DOHH2 (cell line): Measurements from ENCODE around the gene EIF2S3.
A peak's percentile ranks its signal among the peaks of the same experiment; 100 is the strongest.

Source experiments
- H3F3A ChIP-seq: fragments of 200-600 bp; sonication (generic), shearing (Covaris generic); 2 replicates; pipeline ENCODE4 v1.6.0; 2016; ENCODE audit warnings: antibody characterized with exemption, mild to moderate bottlenecking; ENCODE audit not compliant: control insufficient read depth, insufficient read depth
- H3K27ac ChIP-seq: fragments of 200-600 bp; sonication (generic); 2 replicates; pipeline ENCODE4 v1.5.1; 2014; ENCODE audit warnings: low read depth, mild to moderate bottlenecking, low read length, moderate library complexity
- H3K27me3 ChIP-seq: fragments of 200-600 bp; sonication (generic); 2 replicates; pipeline ENCODE4 v1.6.1; 2014; ENCODE audit warnings: mild to moderate bottlenecking, low read length, mixed read lengths; ENCODE audit not compliant: control insufficient read depth
- H3K36me3 ChIP-seq: fragments of 200-600 bp; sonication (generic); 2 replicates; pipeline ENCODE4 v1.6.1; 2014; ENCODE audit warnings: mild to moderate bottlenecking, low read length, moderate library complexity, mixed read lengths; ENCODE audit not compliant: control insufficient read depth
- H3K4me1 ChIP-seq: fragments of 200-600 bp; sonication (generic); 2 replicates; pipeline ENCODE4 v1.6.1; 2014; ENCODE audit warnings: mild to moderate bottlenecking, low read length, mixed read lengths; ENCODE audit not compliant: control insufficient read depth
- H3K4me2 ChIP-seq: fragments of 200-600 bp; sonication (generic); 2 replicates; pipeline ENCODE4 v1.6.0; 2014; ENCODE audit warnings: mild to moderate bottlenecking, low read length, moderate library complexity
- H3K4me3 ChIP-seq: fragments of 200-600 bp; sonication (generic); 2 replicates; pipeline ENCODE4 v1.5.1; 2014; ENCODE audit warnings: mild to moderate bottlenecking, low read length, mixed read lengths
- H3K79me2 ChIP-seq: fragments of 200-600 bp; sonication (generic); 2 replicates; pipeline ENCODE4 v1.6.1; 2014; ENCODE audit warnings: mild to moderate bottlenecking, low read length, mixed read lengths; ENCODE audit not compliant: control insufficient read depth
- H3K9me2 ChIP-seq: fragments of 200-600 bp; sonication (generic); replicated peaks from 2 replicates; pipeline ENCODE4 v1.6.1; 2014; ENCODE audit warnings: mild to moderate bottlenecking, low read length, mixed read lengths; ENCODE audit not compliant: control insufficient read depth
- H3K9me3 ChIP-seq: fragments of 200-600 bp; sonication (generic); 2 replicates; pipeline ENCODE4 v1.6.1; 2014; ENCODE audit warnings: antibody characterized with exemption, low read length, mixed read lengths; ENCODE audit not compliant: control insufficient read depth, insufficient read depth
- H4K20me1 ChIP-seq: fragments of 200-600 bp; sonication (generic); 2 replicates; pipeline ENCODE4 v1.6.0; 2014; ENCODE audit warnings: low read depth, mild to moderate bottlenecking, antibody characterized with exemption, low read length, moderate library complexity; ENCODE audit not compliant: control insufficient read depth, insufficient read depth
- CTCF ChIP-seq: fragments of 200-600 bp; sonication (generic); IDR thresholded peaks from one replicate; pipeline ENCODE4 v1.5.1; 2014; ENCODE audit warnings: antibody characterized with exemption, mild to moderate bottlenecking, low read depth, low read length; ENCODE audit not compliant: poor library complexity, severe bottlenecking
- EZH2phosphoT487 ChIP-seq: fragments of 200-600 bp; sonication (generic); IDR thresholded peaks from 2 replicates; pipeline ENCODE4 v1.6.1; 2017; ENCODE audit warnings: borderline replicate concordance, mild to moderate bottlenecking, antibody characterized with exemption, low read length, moderate library complexity, mixed read lengths

The EIF2S3 gene

GRCh38 chrX:24023544-24023943 is 31.2 kb upstream of the EIF2S3 start:
- H4K20me1 ChIP-seq = no peaks in the 10 kb centered on the region
- H3F3A ChIP-seq = 0 out of 2 replicates have a peak, but pooled peaks cover 3% of the 10 kb centered on the region
- H3K9me3 ChIP-seq = no peaks in the 10 kb centered on the region
- H3K27me3 ChIP-seq = no peaks in the 10 kb centered on the region
- H3K4me2 ChIP-seq = peak overlapping the region; percentile 76
- peaks cover 39% of the 10 kb centered on the region for H3K4me1 ChIP-seq
- H3K27ac ChIP-seq = peak overlapping the region; percentile 70
- H3K9me2 ChIP-seq = no peaks in the 10 kb centered on the region
- H3K4me3 ChIP-seq = peak overlapping the region; percentile 89
- no peak for TF ChIP-seq CTCF
- no peak for TF ChIP-seq EZH2phosphoT487
- peaks cover 44% of the 10 kb centered on the region for H3K36me3 ChIP-seq
- H3K79me2 ChIP-seq = peaks cover 70% of the 10 kb centered on the region

- H4K20me1 ChIP-seq = no peaks in the 10 kb centered on the region
- H3K9me3 ChIP-seq = no peaks in the 10 kb centered on the region
- H3K27me3 ChIP-seq = no peaks in the 10 kb centered on the region
- H3K9me2 ChIP-seq = no peaks in the 10 kb centered on the region
- peaks cover 64% of the 10 kb centered on the region for H3K79me2 ChIP-seq
- no peak for TF ChIP-seq CTCF
- no peak for TF ChIP-seq EZH2phosphoT487
- H3K36me3 ChIP-seq = peaks cover 42% of the 10 kb centered on the region
- H3K27ac ChIP-seq = peak overlapping the region; percentile 70
- H3F3A ChIP-seq = 0 out of 2 replicates have a peak, but pooled peaks cover 3% of the 10 kb centered on the region
- peaks cover 39% of the 10 kb centered on the region for H3K4me1 ChIP-seq
- H3K4me3 ChIP-seq = peak overlapping the region; percentile 89
- peak overlapping the region; percentile 76 for H3K4me2 ChIP-seq
Measured at GRCh38 chrX:24023972-24024669, 30.6 kb upstream of the EIF2S3 start.

GRCh38 chrX:24024819-24025740 is 29.7 kb upstream of the EIF2S3 start:
- Histone ChIP-seq H3K27me3 (no peaks in the 10 kb centered on the region), H3K4me1 (peaks cover 32% of the 10 kb centered on the region), H3K4me3 (peak overlapping the region; percentile 89), H3K9me2 (no peaks in the 10 kb centered on the region), H3F3A (0 out of 2 replicates have a peak, but pooled peaks cover 3% of the 10 kb centered on the region), H3K9me3 (no peaks in the 10 kb centered on the region), H3K36me3 (peaks cover 35% of the 10 kb centered on the region), H4K20me1 (no peaks in the 10 kb centered on the region), H3K27ac (peak overlapping the region; percentile 70), H3K4me2 (peak overlapping the region; percentile 81), H3K79me2 (peaks cover 55% of the 10 kb centered on the region)
- TF ChIP-seq CTCF (no peak), EZH2phosphoT487 (no peak)
